Fibroblast of skin of abdomen (primary cell): ENCODE results near the gene RAB28.
A peak's percentile ranks its signal among the peaks of the same experiment; 100 is the strongest.

ENCODE experiments used
- DNase-seq: peaks from one replicate; pipeline ENCODE4 v3.0.0-alpha.2; 2013

Gene RAB28

GRCh38 chr4:13509442-13509841, 25.3 kb upstream of the RAB28 start:
- no peak for DNase-seq

GRCh38 chr4:13504374-13504773, 20.2 kb upstream of the RAB28 start:
- DNase-seq: no peak

DNA sequence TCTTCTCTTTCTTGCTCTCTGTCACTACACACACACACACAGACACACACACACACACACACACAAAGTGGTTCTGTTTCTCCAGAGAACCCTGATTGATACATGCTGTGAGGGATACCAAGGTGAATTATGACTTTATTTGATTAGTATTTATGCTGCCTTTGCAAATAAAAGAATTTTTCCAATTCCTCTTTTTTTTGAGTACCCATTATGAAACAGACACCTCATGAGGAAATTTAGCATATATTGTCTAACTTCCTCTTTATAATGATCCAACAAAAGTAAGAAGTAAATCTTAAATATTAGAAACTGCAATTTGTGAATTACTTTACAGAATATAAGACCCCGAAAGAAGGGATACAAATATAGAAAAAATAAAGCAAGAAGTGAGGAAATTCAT, 14.3 kb upstream of the RAB28 start:
- DNase-seq: no peak

DNA sequence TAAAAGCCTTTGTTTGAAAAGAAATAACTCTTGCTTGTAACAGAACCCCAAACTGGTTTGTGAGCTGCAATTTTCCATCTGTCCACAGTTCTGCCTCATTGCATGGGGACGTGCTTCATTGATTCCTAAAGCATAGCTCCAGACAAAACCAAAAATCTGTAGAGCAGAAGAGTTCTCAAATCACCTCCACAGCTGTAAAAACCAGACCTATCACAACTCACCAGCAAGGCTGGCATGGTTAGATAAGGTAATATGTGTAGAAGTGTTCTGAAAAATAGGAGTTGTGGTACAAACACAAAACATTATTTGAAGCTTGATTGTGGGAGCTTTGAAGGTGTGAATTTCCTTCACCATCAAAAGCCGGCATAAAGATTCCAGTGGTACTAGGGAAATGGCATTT, 12.5 kb upstream of the RAB28 start:
- DNase-seq: no peak

- no peak for DNase-seq
Observed at GRCh38 chr4:13495753-13496152, 11.6 kb upstream of the RAB28 start.

DNA sequence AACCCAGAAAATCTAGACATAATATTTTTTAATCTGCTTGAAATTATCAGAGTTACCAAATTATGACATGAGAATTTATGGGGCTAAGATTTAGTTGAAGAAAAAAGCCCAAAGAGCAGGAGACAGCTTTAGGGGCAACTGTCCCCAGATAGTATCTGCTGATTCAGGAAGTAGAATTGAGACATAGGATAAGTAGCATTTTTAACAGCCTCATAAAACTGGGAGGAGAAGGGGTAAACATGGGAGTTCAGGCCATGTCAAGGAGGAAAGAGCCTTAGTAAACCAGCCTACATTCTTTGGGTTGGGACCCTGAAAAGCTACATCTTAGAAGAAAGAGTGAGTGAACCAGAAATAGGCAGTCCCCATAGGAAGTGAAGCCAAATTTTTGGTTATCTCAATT, 9.7 kb upstream of the RAB28 start:
- DNase-seq: no peak

GRCh38 chr4:13492747-13493146, 8.6 kb upstream of the RAB28 start:
- no peak for DNase-seq

GRCh38 chr4:13484749-13485221, 645 bp upstream of the RAB28 start:
- DNase-seq: peak; percentile 13

DNA sequence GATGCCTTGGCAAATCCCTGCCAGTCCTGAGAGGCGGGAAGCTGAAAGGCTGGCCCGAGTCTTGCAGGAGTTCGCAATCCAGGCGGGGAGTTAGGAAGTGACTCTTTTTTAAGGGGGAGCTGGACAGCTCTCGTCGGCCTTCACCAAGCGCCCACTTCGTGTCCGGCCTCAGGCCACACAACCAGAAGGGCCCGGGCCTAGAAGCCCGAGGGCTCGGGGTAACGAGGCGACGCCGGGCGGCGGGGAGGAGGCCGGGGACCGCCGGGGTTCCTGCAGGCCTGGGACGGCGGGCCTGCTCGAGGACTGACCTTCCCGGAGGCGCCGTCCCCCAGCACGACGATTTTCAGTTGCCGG, 395 bp downstream of the RAB28 start:
- DNase-seq: peak; percentile 60

DNA sequence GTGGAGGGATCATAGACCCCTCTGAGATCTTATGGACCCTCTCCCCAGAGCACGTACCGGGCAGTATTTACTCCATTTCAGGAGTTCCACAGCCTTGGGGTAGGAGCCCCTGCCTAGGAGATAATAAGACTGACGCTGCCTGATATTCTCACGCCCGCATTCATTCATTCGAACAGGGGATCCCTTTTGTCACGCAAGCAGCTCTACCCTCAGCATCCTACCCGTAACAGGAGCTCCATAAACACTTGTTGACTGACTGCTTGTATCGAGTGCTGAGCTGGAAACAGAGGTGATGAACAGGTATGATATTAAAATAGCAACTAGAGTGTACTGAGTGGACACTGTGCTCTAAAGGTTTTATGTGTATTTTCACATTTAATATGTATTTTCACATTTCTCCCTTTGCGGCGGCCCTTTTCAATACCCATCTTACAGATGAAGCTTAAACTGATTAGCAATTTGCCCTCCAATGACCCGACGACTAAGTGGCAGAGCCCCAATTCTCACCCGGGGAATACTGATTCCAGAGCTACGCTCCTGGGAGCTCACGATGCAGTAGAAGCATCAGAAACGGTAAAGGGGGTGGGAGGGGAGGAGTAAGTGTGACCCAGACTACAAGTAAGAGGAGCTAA, 888 bp downstream of the RAB28 start:
- peak; percentile 4 for DNase-seq

GRCh38 chr4:13481569-13481968, 2.6 kb downstream of the RAB28 start:
- peak; percentile 44 for DNase-seq

DNA sequence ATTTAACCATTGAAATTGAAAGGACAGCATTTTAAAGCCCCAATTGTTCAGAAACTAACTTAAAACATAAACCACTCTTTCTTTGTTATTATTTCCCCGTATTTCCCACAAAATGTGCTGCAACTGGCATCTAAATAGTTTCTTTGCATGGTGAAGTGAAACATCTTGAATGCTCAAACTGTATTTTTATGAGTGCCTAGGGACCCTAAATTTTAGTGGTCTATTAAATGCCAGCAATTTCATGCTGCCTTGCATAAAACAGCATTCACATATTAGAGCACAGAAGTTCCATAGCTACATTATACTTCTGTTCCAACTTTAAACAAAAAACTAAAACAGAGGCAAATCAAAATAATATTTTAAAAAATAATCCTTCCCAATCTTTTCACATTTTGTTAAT, 5.4 kb downstream of the RAB28 start:
- DNase-seq: no peak

DNA sequence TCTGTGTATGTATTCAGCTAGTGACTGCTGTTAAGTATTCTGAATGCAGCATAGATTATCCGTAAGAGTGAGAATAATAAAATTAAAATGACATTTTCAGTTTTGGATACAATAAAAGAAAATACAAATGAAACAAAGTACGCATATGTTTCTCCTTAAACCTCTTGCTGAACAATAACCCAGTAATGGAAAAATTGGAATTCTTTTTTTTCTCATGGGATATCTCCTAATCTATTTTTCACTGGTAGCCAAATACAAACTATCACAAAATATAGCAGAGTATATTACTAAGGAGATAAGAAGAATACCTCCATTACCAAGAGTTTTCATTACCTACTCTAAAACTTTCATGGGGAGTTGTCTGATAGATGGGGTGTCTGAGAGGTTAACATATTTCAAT, 6.0 kb downstream of the RAB28 start:
- DNase-seq: no peak

DNA sequence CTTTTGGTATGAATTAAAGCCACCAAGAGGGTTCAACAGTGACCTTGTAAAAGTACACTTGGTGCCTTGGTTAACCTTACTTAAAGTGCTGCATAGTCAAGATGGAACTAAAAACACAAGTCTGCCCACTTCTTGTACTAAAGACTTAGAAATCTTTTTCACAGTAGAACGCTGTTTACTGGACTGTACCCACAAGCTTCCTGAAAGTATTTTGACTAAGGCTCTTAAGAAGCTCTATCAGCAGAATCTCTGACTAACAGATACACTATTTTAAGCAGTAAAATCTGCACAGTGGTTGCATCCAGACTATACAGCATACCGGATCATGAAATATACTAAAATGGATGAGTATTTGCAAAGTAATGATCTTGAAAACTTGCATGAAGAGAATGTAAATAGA, 7.2 kb downstream of the RAB28 start:
- peak; percentile 66 for DNase-seq

DNA sequence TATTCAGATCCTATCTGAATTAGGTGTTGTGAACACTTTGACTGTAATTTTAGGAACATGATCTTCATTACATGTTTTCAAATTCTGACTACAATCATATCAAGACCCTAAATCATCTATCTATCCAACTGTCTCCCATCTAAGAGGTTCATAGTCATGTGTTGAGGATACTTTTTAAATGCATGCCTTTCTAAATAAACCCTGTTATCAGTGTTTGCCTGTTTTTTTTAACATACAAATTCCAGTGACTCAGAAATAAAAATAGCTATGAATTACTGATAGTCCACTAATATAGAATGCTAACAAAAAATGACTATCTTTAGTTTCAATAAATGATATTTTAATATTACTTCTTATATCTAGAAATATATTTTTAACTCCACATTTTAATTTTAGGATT, 8.0 kb downstream of the RAB28 start:
- DNase-seq: no peak

GRCh38 chr4:13471400-13471799, 12.7 kb downstream of the RAB28 start:
- DNase-seq: no peak

- no peak for DNase-seq
Observed at GRCh38 chr4:13470379-13470778, 13.8 kb downstream of the RAB28 start.

DNA sequence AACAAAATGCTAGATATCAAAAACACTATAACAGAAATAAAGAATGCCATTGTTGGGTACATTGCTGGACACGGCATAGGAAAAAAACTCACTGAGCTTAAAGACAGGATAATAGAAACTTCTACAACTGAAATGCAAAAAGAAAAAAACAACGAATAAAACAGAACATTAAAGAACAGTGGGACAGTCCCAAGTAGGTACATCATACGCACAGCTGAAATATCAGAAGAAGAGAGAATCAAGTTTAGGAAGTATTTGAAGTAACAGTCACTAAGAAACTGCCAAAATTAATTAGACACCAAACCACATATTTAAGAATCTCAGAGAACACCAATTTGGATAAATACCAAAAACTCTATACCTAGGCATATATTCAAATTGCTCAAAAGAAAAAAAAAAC, 19.2 kb downstream of the RAB28 start:
- DNase-seq: no peak

DNA sequence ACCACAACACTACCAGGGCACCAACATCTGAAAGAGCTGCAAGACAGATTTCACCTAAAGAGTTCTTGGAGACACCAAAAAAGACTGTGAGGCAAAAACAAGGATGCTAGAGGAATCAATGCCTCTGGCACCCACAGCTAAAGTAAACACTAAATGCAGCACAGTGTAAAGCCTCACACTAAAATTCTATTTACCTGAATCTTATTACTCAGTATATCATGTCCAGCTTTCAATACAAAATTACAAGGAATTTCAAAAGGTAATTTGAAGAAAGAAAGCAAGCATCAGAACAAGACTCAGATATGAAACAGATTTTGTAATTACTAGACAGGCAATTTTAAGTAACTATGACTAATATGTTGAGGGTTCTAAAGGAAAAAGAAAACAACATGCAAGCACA, 19.6 kb downstream of the RAB28 start:
- DNase-seq: no peak

- DNase-seq: peak; percentile 10
Observed at GRCh38 chr4:13461191-13461905, 22.8 kb downstream of the RAB28 start.

- peak; percentile 27 for DNase-seq
Observed at GRCh38 chr4:13455411-13455810, 28.7 kb downstream of the RAB28 start.

GRCh38 chr4:13454786-13455185, 29.4 kb downstream of the RAB28 start:
- DNase-seq: no peak

- no peak for DNase-seq
Observed at GRCh38 chr4:13452927-13453579, 31.1 kb downstream of the RAB28 start.

- DNase-seq: no peak
Observed at GRCh38 chr4:13449590-13449989, 34.5 kb downstream of the RAB28 start.
